D341Med (cell line): ENCODE measurements around the gene HAUS2.
"Not testable (repeated sequence)": the region's sequence is repeated elsewhere in the genome, so short reads cannot be mapped to it uniquely, and the experiment has no call there.

Experiments used
- DNase-seq: peaks from one replicate; pipeline ENCODE4 v3.0.0; 2012; ENCODE audit warnings: low spot score

HAUS2 gene

DNA sequence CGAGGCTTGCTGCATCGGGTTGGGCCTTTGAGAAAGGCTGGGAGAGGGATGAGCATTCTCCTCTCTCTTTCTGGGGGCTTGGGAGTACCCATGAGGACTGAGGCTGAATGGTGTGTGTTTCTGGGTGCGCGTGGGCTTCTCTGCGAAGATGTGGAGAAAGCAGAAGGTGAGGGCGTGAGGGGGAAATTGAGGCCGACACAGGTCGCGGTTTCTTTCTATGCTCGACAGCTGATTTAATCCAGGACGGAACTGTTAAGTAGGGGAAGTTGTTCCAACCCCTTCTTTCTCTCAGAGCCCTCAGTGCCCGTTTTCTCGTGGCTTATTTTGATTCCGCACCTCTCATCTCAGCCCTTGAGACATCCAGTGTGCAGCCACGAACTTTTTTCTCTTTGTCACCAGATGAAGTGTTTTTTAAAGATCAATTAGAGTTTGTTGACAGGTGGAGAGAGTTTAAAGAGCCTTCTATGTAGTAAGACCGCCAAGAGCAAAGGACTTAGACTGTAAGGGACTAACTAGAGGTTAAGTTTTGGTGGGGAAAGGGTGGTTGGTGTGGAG lies 27.5 kb downstream of the HAUS2 start:
- no peak for DNase-seq

DNA sequence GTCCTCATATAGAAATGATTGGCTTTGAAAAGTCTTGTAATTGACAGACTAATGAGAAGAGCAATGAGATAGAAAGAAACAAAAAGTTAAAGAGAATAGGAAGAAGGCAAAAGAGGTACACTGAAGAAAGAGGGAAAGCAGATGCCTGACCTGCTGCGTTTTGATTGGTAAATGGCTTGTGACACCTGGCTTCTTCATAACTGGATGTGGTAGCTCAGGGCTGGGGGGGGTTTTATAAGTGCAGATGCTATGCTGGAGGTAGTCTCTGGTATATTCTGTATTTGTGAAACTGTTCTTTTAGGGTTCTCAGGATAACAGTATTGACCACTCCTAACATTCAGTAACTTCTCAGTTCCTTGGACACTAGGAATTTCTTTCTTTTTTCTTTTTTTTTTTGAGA lies 28.1 kb downstream of the HAUS2 start:
- no peak for DNase-seq

DNA sequence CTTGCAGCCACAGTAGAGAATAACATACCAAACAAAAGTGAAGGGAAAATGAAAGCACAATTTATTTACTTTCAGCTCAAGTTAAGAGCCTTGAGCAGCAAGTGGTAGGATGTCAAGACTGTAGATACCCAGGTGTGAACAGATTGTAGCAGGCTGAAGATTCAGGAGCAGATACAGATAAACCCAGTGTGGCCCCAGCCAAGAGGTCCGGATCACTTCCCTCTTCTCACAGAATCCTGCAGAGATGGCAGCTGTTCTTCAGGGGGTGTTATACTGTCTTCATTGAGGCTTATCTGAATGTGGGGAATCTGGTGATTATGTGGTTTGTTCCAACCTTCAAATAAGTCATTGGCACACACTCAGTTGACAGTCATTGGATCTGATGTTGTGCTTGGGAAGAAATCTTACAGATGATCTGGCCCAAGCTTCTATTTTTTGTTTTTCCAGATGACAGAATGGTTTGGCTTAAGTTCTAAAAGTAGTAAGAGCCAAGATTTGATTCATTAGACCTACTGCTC lies 28.9 kb downstream of the HAUS2 start:
- DNase-seq, result no peak

DNA sequence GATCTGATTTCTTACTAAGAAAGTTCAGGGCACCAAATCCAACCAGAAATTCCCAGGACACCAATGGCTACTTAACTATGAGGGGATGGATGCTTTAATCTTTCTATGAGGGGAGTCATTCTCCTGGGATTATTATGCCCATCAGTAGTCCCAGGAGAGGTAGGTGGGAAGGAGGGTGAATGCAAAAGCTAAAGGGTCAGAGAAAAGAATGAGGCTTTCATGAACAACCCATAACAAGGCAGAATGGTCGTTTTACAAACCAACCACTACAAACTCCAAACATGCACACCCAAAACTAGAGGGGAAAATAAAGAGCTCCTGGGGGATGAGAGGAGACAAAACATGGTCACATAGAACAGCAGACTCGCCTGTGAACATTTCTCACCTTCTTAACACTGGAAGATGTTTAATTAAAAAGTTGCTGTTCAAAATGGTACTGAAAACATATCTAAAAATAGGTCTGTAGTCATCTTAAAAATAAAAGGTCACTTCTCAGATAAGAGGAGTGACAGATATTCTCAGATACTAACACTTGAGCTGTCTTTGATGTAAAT lies 30.4 kb downstream of the HAUS2 start:
- DNase-seq, result no peak

- DNase-seq, result peak; percentile 27
Measured at GRCh38 chr15:42581272-42581730, 32.7 kb downstream of the HAUS2 start.

GRCh38 chr15:42582569-42583375 lies 34.1 kb downstream of the HAUS2 start:
- no peak for DNase-seq

GRCh38 chr15:42584031-42584765 lies 35.6 kb downstream of the HAUS2 start:
- DNase-seq, result no peak

- no peak for DNase-seq
Measured at GRCh38 chr15:42590619-42591237, 42.1 kb downstream of the HAUS2 start.

GRCh38 chr15:42591238-42591934 lies 42.7 kb downstream of the HAUS2 start:
- no peak for DNase-seq

DNA sequence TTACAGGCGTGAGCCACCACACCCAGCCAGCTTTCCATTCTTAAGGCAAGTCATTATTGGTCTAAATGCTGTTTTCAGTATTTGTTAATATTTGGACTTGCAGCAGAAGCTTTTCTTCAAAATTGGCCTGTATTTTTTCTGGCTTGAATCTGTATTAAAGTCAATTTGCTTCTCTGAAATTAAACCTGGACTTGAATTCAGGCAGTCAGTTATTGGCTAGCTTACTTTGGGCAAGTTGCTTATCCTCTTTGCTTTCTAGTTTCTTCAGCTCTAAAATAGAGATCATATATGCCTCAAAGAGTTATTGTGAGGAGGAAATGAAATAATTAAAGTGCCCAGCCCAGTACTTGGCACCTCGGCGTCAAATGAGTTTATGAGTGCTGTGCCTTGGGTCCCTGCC lies 44.1 kb downstream of the HAUS2 start:
- DNase-seq, result no peak

DNA sequence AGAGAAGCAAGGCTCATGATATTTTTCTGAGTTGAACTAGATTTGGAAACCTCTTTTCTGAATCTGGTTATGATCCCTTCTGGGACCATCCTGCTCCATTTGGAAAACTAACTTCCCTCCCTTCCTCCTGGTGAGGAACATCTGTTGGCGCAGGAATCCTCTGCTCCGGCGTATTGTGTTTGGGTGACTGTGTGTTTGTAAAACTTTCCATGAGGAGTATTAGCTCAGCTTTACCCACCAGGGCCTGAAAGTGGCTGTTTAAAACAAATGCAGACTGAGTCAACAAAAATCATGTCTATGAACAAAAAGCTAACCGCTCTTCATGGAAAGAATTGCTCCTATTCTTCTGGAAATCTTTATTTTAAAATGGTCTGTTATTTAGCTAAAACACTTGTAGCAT lies 44.5 kb downstream of the HAUS2 start:
- DNase-seq, result no peak

DNA sequence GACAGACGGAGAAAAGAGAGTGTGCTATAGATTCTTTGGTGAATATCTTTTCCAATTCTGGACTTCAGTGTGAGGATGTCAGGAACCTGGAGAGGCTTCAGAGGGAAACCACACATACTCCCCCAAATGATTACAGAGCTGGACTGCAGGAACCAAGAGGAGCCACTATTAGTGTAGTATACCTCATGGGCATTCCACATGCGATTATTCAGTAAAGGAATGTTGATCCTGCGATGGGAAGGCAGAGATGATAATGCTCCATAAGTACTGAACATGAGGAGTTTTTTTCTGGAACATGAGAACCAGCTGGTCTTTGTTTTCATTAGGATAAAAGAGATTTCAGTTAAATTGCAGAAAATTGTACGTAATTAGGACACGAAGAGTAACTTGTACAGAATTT lies 45.5 kb downstream of the HAUS2 start:
- no peak for DNase-seq

GRCh38 chr15:42595626-42596240 lies 47.1 kb downstream of the HAUS2 start:
- no peak for DNase-seq

DNA sequence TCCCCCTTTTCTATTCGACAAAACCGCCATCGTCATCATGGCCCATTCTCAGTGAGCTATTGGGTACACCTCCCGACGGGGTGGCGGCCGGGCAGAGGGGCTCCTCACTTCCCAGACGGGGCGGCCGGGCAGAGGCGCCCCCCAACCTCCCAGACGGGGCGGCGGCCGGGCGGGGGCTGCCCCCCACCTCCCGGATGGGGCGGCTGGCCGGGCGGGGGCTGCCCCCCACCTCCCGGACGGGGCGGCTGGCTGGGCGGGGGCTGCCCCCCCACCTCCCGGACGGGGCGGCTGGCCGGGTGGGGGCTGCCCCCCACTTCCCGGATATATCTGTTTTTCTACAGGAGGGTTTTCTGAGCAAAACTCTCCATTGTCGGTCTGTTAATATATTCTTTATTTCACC lies 52.7 kb downstream of the HAUS2 start:
- not testable (repeated sequence) for DNase-seq

- no peak for DNase-seq
Measured at GRCh38 chr15:42602501-42602900, 53.9 kb downstream of the HAUS2 start.

DNA sequence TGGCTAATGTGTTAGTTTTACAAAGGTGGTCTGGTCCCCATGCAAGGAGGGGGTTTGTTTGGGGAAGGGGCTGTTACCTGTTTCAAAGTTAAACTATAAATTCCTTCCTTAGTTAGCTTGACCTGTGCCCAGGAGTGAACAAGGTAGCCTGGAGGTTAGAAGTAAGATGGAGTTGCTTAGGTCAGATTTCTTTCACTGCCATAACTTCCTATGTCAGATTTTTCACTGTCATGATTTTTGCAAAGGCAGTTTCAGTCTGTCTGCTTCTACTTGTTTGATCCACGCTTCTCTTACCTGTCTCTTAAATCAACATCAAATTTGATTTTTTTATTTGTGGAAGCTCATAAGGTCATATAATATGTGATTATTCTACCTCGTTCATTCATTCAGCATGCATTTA lies 55.3 kb downstream of the HAUS2 start:
- no peak for DNase-seq

GRCh38 chr15:42604894-42605744 lies 56.5 kb downstream of the HAUS2 start:
- peak; percentile 48 for DNase-seq

DNA sequence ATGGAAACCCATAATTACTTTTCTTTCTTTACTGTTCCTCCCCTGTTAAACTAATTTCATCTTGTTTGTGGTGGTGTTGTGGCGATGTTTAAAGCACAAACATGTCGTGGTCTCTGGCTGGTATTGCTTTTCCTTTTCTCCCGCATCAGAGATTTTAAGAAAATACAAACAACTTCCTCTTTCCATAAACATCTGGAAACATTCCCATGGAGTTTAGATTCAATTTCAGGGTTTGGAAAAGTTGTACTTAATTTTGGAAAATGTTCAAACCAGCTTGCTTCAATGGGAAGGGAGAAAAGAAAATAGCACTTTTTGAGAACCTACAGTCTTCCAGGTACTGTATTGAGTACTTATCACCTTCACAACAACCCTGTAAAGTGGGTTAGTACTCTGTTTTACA lies 57.2 kb downstream of the HAUS2 start:
- DNase-seq, result no peak

- DNase-seq, result no peak
Measured at GRCh38 chr15:42608110-42608531, 59.5 kb downstream of the HAUS2 start.
